ENCODE results near the gene GADD45GIP1. TPM values are rescaled to one million over a fixed set of nuclear protein-coding genes. Genes with fewer than 3 reads are reported as not detected.
A peak's percentile ranks its signal among the peaks of the same experiment; 100 is the strongest.

Gene GADD45GIP1
- total and polyA plus RNA-seq, 12 donors, result 16.5 to 213 (median 49.5) TPM

GRCh38 chr19:12912571-12912970 is 44.5 kb downstream of the GADD45GIP1 start:
- peaks cover 0 to 15% of the 10 kb centered on the region in 2 donors for H3K4me1 ChIP-seq (replicated peaks in 1 of 2)
- no peak overlapping the region for H3K4me3 ChIP-seq
- H3K27me3 ChIP-seq, result no peaks in the 10 kb centered on the region
- WGBS, 4 donors, result 51 to 61% (median 54%) methylated on average over 4 of the region's 4 CpGs
- peak overlapping the region in 1 of 5 donors; percentile 61 for H3K27ac ChIP-seq
- no peaks in the 10 kb centered on the region for H3K9me3 ChIP-seq (replicated peaks in 1 of 3)
- no peak for DNase-seq
- TF ChIP-seq CTCF (IDR thresholded peaks at IDR 0.05), result no peak
- no peak for TF ChIP-seq POLR2A (IDR thresholded peaks at IDR 0.05)
- intact Hi-C loops (cut with DNase I), result no loop called here
- H3K36me3 ChIP-seq (replicated peaks in 1 of 2), result no peaks in the 10 kb centered on the region

- no peaks in the 10 kb centered on the region for H3K36me3 ChIP-seq (replicated peaks in 1 of 2)
- DNase-seq, result no peak
- H3K4me3 ChIP-seq, result no peak overlapping the region
- no peaks in the 10 kb centered on the region for H3K9me3 ChIP-seq (replicated peaks in 1 of 3)
- WGBS, 4 donors, result 87 to 96% (median 90%) methylated on average over 6 to 9 of the region's 9 CpGs
- peaks cover 0 to 1% of the 10 kb centered on the region in 2 donors for H3K4me1 ChIP-seq (replicated peaks in 1 of 2)
- H3K27me3 ChIP-seq, result no peaks in the 10 kb centered on the region
- H3K27ac ChIP-seq, result no peak overlapping the region
- intact Hi-C loops (cut with DNase I), result no loop called here
- TF ChIP-seq CTCF (IDR thresholded peaks at IDR 0.05), result no peak
- no peak for TF ChIP-seq POLR2A (IDR thresholded peaks at IDR 0.05)
Measured at GRCh38 chr19:12907166-12907565, 49.9 kb downstream of the GADD45GIP1 start.

Small RNA genes within 50 kb of the gene (microRNA-seq; reads per million reads assigned to microRNA genes)
- gene MIR5695, result 0 reads per million in 3 donors
- gene MIR6515, result 0.85 to 1.9 (median 0.89) reads per million in 3 donors

Small RNA genes within 50 kb of the gene (small RNA-seq; reads per million reads assigned to genes)
- gene MIR5695 (0 reads per million in 2 donors), gene MIR6515 (0.36 to 0.42 reads per million in 2 donors)

Other genes starting within 250 kb of the GADD45GIP1 start
- gene TNPO2, start 233.3 kb downstream of the GADD45GIP1 start, total RNA-seq, result 100 to 1,000 TPM in 2 of 9 donors, 10 to 100 TPM in 7; 24.5 to 104 (median 78.0) TPM
- gene TNPO2, start 233.3 kb downstream of the GADD45GIP1 start, polyA plus RNA-seq, result 10 to 100 TPM; 43.4 to 99.2 (median 58.4) TPM
- gene TRIR, start 222.5 kb downstream of the GADD45GIP1 start, total RNA-seq, result 100 to 1,000 TPM; 125 to 423 (median 195) TPM
- gene TRIR, start 222.5 kb downstream of the GADD45GIP1 start, polyA plus RNA-seq, result 100 to 1,000 TPM; 162 to 405 (median 338) TPM
- gene GET3, start 219.7 kb downstream of the GADD45GIP1 start, total RNA-seq, result 10 to 100 TPM; 75.3 to 97.7 (median 82.5) TPM
- 10 to 100 TPM; 50.3 to 74.1 (median 56.7) TPM for gene GET3, start 219.7 kb downstream of the GADD45GIP1 start, polyA plus RNA-seq
- gene BEST2, start 205.4 kb downstream of the GADD45GIP1 start, total RNA-seq, result not detected
- not detected for gene BEST2, start 205.4 kb downstream of the GADD45GIP1 start, polyA plus RNA-seq
- 10 to 100 TPM; 10.2 to 38.3 (median 25.5) TPM for gene HOOK2, start 181.7 kb downstream of the GADD45GIP1 start, total RNA-seq
- 10 to 100 TPM in 2 of 3 donors, 1 to 10 TPM in 1; 6.3 to 99.7 (median 69.3) TPM for gene HOOK2, start 181.7 kb downstream of the GADD45GIP1 start, polyA plus RNA-seq
- gene JUNB, start 165.7 kb downstream of the GADD45GIP1 start, total RNA-seq, result 100 to 1,000 TPM in 8 of 9 donors, 10 to 100 TPM in 1; 46.9 to 594 (median 351) TPM
- 100 to 1,000 TPM in 2 of 3 donors, 1 to 10 TPM in 1; 4.2 to 291 (median 104) TPM for gene JUNB, start 165.7 kb downstream of the GADD45GIP1 start, polyA plus RNA-seq
- gene PRDX2, start 155.4 kb downstream of the GADD45GIP1 start, total RNA-seq, result 1,000 to 10,000 TPM in 3 of 9 donors, 100 to 1,000 TPM in 6; 597 to 1,660 (median 849) TPM
- 100 to 1,000 TPM; 146 to 957 (median 364) TPM for gene PRDX2, start 155.4 kb downstream of the GADD45GIP1 start, polyA plus RNA-seq
- gene THSD8, start 155.2 kb downstream of the GADD45GIP1 start, total RNA-seq, result 1 to 10 TPM in 5 of 9 donors, not detected in 4; 1.8 to 8.6 (median 4.7) TPM
- gene THSD8, start 155.2 kb downstream of the GADD45GIP1 start, polyA plus RNA-seq, result 1 to 10 TPM; 3.5 to 5.6 (median 4.4) TPM
- 10 to 100 TPM in 1 of 9 donors, 1 to 10 TPM in 8; 2.8 to 11.5 (median 6.6) TPM for gene RNASEH2A, start 150.6 kb downstream of the GADD45GIP1 start, total RNA-seq
- gene RNASEH2A, start 150.6 kb downstream of the GADD45GIP1 start, polyA plus RNA-seq, result 1 to 10 TPM; 1.8 to 4.3 (median 3.4) TPM
- 1 to 10 TPM in 3 of 9 donors, under 1 TPM in 1, not detected in 5; 0.23 to 5.2 (median 2.9) TPM for gene RTBDN, start 122.6 kb downstream of the GADD45GIP1 start, total RNA-seq
- gene RTBDN, start 122.6 kb downstream of the GADD45GIP1 start, polyA plus RNA-seq, result 10 to 100 TPM in 1 of 3 donors, 1 to 10 TPM in 2; 2.0 to 16.4 (median 4.5) TPM
- 1 to 10 TPM in 8 of 9 donors, under 1 TPM in 1; 0.72 to 6.9 (median 3.0) TPM for gene MAST1, start 118.7 kb downstream of the GADD45GIP1 start, total RNA-seq
- gene MAST1, start 118.7 kb downstream of the GADD45GIP1 start, polyA plus RNA-seq, result 10 to 100 TPM in 1 of 3 donors, 1 to 10 TPM in 2; 1.3 to 29.6 (median 4.7) TPM
- gene DNASE2, start 75.8 kb downstream of the GADD45GIP1 start, total RNA-seq, result 10 to 100 TPM in 8 of 9 donors, 1 to 10 TPM in 1; 3.3 to 83.4 (median 53.8) TPM
- 10 to 100 TPM; 13.6 to 22.2 (median 17.9) TPM for gene DNASE2, start 75.8 kb downstream of the GADD45GIP1 start, polyA plus RNA-seq
- under 1 TPM in 2 of 9 donors, not detected in 7; 0.23 to 0.83 TPM for gene KLF1, start 70.0 kb downstream of the GADD45GIP1 start, total RNA-seq
- under 1 TPM in 1 of 3 donors, not detected in 2; 0.24 TPM for gene KLF1, start 70.0 kb downstream of the GADD45GIP1 start, polyA plus RNA-seq
- gene GCDH, start 66.1 kb downstream of the GADD45GIP1 start, total RNA-seq, result 10 to 100 TPM; 23.7 to 78.4 (median 35.3) TPM
- gene GCDH, start 66.1 kb downstream of the GADD45GIP1 start, polyA plus RNA-seq, result 10 to 100 TPM; 16.2 to 26.9 (median 22.5) TPM
- gene SYCE2, start 37.9 kb downstream of the GADD45GIP1 start, total RNA-seq, result under 1 TPM in 2 of 9 donors, not detected in 7; 0.78 to 0.91 TPM
- under 1 TPM; 0.16 to 0.24 (median 0.20) TPM for gene SYCE2, start 37.9 kb downstream of the GADD45GIP1 start, polyA plus RNA-seq
- gene FARSA, start 23.5 kb downstream of the GADD45GIP1 start, total RNA-seq, result 100 to 1,000 TPM in 1 of 9 donors, 10 to 100 TPM in 8; 40.6 to 102 (median 55.0) TPM
- gene FARSA, start 23.5 kb downstream of the GADD45GIP1 start, polyA plus RNA-seq, result 10 to 100 TPM; 33.5 to 62.1 (median 36.0) TPM
- 1,000 to 10,000 TPM in 2 of 9 donors, 100 to 1,000 TPM in 7; 271 to 1,489 (median 656) TPM for gene CALR, start 18.6 kb downstream of the GADD45GIP1 start, total RNA-seq
- 1,000 to 10,000 TPM in 1 of 3 donors, 100 to 1,000 TPM in 2; 224 to 1,230 (median 336) TPM for gene CALR, start 18.6 kb downstream of the GADD45GIP1 start, polyA plus RNA-seq
- gene RAD23A, start 11.4 kb downstream of the GADD45GIP1 start, total RNA-seq, result 100 to 1,000 TPM in 6 of 9 donors, 10 to 100 TPM in 3; 66.5 to 146 (median 111) TPM
- 100 to 1,000 TPM; 112 to 240 (median 206) TPM for gene RAD23A, start 11.4 kb downstream of the GADD45GIP1 start, polyA plus RNA-seq
- 1 to 10 TPM in 5 of 9 donors, under 1 TPM in 4; 0.35 to 2.3 (median 1.1) TPM for gene DAND5, start 12.4 kb upstream of the GADD45GIP1 start, total RNA-seq
- under 1 TPM; 0.27 to 0.34 (median 0.32) TPM for gene DAND5, start 12.4 kb upstream of the GADD45GIP1 start, polyA plus RNA-seq
- 10 to 100 TPM in 8 of 9 donors, 1 to 10 TPM in 1; 1.3 to 72.8 (median 32.2) TPM for gene NFIX, start 38.3 kb upstream of the GADD45GIP1 start, total RNA-seq
- 10 to 100 TPM in 1 of 3 donors, 1 to 10 TPM in 2; 4.9 to 18.0 (median 9.4) TPM for gene NFIX, start 38.3 kb upstream of the GADD45GIP1 start, polyA plus RNA-seq
- 10 to 100 TPM in 5 of 9 donors, 1 to 10 TPM in 4; 4.3 to 22.5 (median 10.5) TPM for gene LYL1, start 145.6 kb upstream of the GADD45GIP1 start, total RNA-seq
- gene LYL1, start 145.6 kb upstream of the GADD45GIP1 start, polyA plus RNA-seq, result 10 to 100 TPM in 1 of 3 donors, 1 to 10 TPM in 1, under 1 TPM in 1; 0.38 to 18.7 (median 7.9) TPM
- gene TRMT1, start 159.5 kb upstream of the GADD45GIP1 start, total RNA-seq, result 10 to 100 TPM; 13.4 to 48.0 (median 30.7) TPM
- gene TRMT1, start 159.5 kb upstream of the GADD45GIP1 start, polyA plus RNA-seq, result 100 to 1,000 TPM in 2 of 3 donors, 10 to 100 TPM in 1; 15.5 to 229 (median 120) TPM
- 10 to 100 TPM; 26.7 to 67.0 (median 41.2) TPM for gene NACC1, start 161.0 kb upstream of the GADD45GIP1 start, total RNA-seq
- 10 to 100 TPM; 12.4 to 47.7 (median 14.8) TPM for gene NACC1, start 161.0 kb upstream of the GADD45GIP1 start, polyA plus RNA-seq
- gene STX10, start 193.2 kb upstream of the GADD45GIP1 start, total RNA-seq, result 10 to 100 TPM; 30.5 to 90.7 (median 62.2) TPM
- gene STX10, start 193.2 kb upstream of the GADD45GIP1 start, polyA plus RNA-seq, result 100 to 1,000 TPM in 2 of 3 donors, 10 to 100 TPM in 1; 16.0 to 182 (median 159) TPM
- 100 to 1,000 TPM in 2 of 9 donors, 10 to 100 TPM in 6, 1 to 10 TPM in 1; 8.8 to 121 (median 59.3) TPM for gene IER2, start 193.2 kb upstream of the GADD45GIP1 start, total RNA-seq
- gene IER2, start 193.2 kb upstream of the GADD45GIP1 start, polyA plus RNA-seq, result 100 to 1,000 TPM in 1 of 3 donors, 10 to 100 TPM in 1, 1 to 10 TPM in 1; 7.4 to 120 (median 97.1) TPM